ENCODE results near the gene DHX57. TPM values are rescaled to one million over a fixed set of nuclear protein-coding genes. Genes with fewer than 3 reads are reported as not detected.

The DHX57 gene, protein sequence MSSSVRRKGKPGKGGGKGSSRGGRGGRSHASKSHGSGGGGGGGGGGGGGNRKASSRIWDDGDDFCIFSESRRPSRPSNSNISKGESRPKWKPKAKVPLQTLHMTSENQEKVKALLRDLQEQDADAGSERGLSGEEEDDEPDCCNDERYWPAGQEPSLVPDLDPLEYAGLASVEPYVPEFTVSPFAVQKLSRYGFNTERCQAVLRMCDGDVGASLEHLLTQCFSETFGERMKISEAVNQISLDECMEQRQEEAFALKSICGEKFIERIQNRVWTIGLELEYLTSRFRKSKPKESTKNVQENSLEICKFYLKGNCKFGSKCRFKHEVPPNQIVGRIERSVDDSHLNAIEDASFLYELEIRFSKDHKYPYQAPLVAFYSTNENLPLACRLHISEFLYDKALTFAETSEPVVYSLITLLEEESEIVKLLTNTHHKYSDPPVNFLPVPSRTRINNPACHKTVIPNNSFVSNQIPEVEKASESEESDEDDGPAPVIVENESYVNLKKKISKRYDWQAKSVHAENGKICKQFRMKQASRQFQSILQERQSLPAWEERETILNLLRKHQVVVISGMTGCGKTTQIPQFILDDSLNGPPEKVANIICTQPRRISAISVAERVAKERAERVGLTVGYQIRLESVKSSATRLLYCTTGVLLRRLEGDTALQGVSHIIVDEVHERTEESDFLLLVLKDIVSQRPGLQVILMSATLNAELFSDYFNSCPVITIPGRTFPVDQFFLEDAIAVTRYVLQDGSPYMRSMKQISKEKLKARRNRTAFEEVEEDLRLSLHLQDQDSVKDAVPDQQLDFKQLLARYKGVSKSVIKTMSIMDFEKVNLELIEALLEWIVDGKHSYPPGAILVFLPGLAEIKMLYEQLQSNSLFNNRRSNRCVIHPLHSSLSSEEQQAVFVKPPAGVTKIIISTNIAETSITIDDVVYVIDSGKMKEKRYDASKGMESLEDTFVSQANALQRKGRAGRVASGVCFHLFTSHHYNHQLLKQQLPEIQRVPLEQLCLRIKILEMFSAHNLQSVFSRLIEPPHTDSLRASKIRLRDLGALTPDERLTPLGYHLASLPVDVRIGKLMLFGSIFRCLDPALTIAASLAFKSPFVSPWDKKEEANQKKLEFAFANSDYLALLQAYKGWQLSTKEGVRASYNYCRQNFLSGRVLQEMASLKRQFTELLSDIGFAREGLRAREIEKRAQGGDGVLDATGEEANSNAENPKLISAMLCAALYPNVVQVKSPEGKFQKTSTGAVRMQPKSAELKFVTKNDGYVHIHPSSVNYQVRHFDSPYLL (N-terminal part only)
- 20.3 TPM for total RNA-seq

DNA sequence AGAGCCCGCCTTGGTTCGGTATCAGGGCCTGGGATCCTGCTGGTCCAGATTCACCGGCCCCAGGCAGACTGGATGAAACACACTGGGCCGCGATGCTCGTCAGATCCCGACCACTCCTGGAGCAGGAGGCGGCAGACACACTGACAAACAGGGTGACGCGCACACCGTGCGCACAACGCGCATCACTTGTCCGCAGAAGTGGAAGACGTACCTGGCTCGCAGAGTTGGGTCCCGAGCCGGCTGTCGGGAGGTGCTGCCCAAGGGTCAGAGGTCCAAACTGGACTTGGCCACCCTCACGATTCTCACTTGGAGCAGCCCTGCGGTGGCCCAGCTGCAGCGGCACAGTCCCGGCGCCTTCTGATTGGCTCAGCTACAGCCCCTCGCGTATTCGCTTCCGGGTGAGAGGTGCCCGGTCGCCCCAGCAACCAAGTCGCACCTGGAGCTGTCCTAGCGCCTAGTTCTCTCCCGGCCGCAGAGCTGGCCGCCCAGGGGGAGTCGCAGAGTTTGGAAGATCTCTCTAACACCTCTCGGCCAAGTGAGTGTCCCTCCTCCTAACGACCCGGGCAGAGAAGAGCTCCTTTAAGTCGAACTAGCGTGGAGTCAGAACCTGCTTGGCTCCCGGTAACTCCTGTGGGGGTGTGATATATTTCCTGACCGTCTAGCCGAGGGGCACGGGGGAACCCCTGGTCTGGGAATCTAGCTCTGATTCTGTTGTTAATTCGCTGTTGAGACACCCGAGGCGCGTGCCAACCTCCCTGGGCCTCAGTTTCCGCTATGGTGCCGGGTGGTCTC lies at the start of gene DHX57, which contains the start of gene MORN2:
Gene DHX57 (minus strand): TSS at position 359 of the 792 bp plus-strand sequence. CDS start 7,529 bp downstream, outside the sequence.
Gene MORN2 (plus strand): TSS at position 401 of the 792 bp plus-strand sequence.
- DNase-seq, result peak; percentile 66

DNA sequence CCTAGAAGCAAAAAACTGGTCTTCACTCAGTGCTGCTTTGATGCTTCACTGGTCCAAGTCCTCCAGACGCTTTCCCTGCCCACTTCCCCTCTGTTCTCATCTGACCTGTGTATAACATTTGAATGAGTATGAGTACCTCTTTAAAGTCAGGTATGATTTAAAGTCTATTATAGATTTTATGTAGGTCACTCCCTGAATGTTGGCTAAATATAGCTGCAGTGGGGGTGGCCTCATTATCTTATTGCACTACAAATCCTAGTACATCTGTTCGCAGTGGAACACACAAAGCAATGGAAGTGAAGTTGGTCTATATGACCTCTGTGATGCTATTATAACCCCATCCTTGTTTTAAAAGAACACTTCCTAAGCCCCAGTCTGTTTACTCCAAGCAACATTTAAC lies 47.2 kb upstream of the DHX57 start:
- no peak for DNase-seq

DNA sequence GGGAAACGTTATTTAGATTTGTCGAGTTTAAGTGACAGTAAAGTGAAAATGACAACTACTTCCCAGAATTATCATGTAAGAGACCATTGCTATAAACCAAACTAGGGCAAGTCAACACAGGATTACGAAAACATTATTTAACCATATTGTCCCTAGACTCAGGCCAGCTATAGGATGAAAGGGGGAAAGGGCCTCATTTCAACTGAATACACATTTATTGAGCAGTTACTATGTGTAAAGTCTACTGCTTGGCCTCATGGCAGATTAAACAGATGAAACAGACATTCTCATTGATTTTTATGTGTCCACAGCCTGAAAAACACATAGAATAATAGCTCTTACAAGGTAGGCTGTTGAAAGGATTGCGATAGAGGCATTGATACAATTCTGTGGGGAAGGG lies 46.7 kb upstream of the DHX57 start:
- no peak for DNase-seq

DNA sequence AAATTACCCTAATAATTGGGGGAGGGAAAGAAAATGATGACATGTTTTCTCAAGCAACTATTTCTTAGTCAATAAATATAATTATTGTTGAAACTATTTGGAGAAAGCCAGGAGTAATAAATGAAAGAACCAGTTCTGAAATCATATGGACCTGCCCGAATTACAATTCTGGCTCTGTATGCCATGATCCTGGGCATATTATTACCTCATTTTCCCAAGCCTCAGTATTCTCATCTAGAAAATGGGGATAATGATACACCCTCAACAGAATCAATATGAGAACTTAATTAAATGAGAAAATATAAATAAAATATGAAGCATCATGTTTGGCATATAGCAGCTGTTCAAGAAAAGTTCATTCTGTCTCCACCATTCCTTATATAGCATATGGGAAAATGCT lies 36.9 kb upstream of the DHX57 start:
- no peak for DNase-seq

DNA sequence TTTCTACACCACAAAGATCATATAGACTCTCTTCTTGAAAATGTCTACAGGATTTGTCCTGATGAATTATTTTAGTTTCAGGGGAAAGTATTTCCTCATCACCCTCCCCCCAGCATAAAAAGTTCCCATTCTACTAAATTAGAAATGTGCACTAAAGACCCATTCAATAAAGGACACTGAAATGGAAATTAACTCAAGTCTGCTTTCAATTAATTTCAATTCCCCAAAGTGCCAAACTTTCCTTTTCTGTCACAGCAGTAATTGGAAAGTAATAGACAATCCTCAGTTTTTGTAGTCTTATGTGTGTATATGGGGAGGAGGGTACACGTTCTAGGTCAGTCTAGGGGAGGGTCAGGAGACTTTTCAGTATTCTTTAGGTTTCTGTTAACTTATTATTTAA lies 35.5 kb upstream of the DHX57 start:
- no peak for DNase-seq

DNA sequence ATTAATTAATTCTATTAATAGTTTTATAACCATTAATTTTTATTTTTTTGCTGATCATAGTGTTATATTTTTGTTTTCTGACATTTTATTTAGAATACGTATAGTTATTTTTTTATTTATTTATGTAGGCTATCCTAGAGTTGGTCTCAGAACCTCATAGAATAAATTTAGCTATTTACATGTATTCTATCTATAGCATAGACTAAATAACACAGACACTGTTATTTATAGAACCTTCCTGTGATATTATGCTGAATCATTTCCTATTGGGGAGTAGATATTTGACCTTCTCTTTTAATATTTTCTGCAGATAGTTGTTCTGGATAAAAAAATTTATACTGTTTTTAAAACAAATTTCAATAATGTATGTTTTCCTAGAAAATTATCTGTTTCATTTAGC lies 34.1 kb upstream of the DHX57 start:
- no peak for DNase-seq

DNA sequence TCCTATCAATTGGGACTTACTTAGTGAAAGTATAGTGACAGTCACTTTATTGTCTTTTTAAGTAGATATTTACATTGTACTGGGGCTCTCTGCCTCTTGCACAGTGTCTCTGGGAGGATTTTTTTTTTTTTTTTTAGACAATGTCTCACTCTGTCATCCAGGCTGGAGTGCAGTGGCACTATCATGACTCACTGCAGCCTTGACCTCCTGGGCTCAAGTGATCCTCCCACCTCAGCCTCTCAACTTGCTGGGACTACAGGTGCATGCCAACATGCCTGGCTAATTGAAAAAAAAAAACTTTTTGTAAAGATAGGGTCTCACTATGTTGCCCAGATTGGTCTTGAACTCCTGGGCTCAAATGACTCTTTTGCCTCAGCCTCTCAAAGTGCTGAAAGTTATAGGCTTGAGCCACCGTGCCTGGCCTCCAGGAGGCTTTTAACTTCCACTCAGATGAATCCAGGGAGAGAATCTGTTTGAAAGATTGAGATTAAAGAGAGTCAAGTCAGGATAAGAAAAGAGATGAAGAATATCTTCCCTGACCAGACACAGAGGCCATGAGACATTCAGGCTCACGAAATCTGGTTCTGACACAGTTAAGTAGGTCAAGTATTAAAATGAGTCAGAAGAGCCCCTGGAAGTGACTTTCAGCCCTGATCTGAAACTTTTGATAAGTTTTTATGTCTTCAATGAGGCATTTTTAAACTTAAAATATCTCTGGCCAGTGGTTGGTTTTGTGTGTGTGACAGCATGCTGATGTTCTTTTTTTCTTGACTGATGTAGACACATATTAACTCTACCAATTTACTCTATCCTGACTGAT lies 32.2 kb upstream of the DHX57 start:
- DNase-seq, result no peak

DNA sequence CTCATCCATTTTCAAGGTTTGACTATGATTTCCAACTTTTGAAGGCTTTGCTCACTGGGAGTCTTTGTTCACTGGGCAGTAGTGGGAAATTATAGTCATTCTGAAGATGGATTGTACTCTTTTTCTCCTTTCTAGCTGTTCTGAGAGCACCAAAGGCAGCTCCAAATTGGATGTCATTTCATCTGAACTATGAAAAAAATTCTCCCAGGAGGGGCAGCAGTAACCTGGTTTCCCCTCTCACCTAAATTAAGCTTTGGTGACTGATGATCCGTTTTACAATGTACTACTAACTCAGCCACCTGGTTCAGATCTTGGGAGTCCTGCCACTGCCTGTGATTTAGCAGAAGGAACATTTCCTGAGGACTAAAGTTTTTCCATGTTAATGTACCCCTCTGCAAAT lies 31.5 kb upstream of the DHX57 start:
- DNase-seq, result no peak

DNA sequence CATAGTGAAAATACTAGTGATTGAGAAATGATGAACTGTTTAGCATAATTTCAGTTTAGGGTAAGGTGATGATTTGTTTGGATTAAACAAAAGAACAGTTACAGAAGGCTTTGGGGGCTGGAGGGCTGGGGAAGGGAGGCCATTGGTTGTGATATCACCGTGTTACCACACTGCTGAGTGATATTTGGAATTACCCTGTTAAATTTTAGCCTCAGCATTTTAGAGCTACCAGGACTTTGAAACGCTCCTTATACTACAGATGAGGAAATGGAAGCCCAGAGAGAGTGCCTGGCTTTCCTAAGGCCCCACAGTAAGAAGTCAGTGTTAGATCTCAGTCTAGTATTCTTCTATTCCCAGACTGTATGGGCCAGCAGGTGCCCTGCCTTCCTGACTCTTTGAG lies 29.5 kb upstream of the DHX57 start:
- DNase-seq, result no peak

DNA sequence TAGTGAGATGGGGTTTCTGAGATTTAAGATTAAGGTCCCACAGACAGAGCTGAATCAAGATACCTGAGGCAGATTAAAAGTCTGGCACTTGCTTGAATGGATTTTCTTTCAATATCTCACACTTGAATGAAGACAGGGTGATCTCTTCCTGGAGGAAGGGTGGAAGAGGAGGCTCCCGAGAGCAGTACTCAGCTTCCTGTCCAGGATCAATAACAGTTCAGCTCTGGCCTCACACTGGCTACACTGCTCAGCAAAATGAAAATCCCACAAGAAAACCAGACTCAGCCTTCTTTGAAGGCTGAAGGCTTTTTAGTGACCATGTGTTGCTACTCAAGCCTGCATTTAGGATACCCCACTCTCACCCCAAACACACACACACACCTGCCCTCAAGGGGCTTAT lies 25.0 kb upstream of the DHX57 start:
- no peak for DNase-seq

DNA sequence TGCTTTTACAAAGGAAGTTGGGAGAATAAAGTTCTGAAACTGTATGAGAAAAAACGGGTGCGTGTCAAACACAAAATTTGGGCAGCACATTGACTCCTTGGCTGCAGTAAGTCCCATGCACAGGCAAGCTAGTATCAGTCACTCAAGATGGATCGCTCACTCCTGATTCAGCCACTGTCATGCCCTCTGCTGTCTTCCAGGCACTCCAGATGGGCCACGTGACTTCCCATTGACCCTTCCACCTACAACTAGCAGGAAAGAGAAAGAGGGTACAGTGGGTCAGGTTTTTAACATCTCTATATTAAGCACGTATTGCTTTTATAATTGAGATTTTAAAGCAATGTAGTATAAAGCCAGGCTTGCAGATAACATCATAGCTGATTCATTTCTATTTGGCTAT lies 22.5 kb upstream of the DHX57 start:
- DNase-seq, result no peak

DNA sequence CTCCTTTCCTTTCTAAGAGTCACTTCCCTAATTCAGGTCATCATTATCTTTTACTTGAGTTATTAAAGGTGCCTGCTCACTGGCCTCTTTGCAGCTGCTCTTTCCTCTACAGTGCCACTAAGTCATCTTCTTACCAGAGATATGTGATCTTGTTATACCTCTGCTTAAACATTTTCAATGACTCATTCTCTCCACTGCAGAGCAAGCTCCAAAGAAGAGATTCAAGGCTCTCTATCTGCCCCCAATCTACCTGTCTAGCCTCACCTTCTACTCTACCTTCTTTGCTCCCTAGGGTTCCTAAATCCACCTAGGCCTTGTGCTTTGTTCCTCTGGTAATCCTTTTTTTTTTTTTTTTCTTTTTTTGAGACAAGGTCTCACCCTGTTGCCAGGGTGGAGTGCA lies 17.1 kb upstream of the DHX57 start:
- no peak for DNase-seq

DNA sequence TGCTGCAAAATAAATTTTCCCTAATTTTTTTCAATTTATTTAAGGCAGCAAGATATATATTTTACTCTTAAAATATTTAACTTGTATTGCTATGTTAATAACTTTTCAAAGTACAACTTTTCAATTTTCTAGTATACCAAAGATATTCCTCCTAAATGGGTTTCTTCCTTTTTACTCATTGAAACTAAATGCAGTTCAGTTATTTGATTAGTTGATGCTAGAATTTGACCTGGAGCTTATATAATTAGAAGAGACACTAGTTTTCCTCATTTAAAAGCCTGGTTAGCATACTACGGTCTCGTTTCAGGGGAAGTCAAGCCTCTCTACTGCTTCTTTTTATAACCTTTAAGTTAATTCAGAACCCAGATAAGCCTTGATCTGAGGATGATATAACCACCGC lies 13.8 kb upstream of the DHX57 start, which contains the start of gene ARHGEF33:
Gene ARHGEF33 (plus strand): TSS at position 301 of the 400 bp plus-strand sequence. CDS start 29,573 bp downstream, outside the sequence.
- DNase-seq, result no peak

DNA sequence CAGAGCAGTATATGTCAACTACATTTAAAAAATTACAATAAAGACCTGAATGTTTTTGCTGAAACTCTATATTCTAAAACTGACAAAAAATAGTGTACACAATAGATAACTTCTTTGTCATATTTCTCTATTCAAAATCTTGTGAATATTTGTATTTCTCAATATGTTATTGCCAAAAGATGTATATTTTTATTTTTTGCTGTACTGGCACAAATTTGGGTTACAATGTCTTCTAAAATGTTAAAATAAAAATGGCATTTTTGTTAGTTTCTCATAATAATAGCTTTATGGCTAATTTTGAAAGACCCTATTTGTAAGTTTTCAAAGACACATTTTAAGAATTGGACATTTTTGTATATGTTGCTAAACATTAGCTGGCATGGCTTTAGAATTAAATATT lies 13.3 kb upstream of the DHX57 start:
- DNase-seq, result no peak

DNA sequence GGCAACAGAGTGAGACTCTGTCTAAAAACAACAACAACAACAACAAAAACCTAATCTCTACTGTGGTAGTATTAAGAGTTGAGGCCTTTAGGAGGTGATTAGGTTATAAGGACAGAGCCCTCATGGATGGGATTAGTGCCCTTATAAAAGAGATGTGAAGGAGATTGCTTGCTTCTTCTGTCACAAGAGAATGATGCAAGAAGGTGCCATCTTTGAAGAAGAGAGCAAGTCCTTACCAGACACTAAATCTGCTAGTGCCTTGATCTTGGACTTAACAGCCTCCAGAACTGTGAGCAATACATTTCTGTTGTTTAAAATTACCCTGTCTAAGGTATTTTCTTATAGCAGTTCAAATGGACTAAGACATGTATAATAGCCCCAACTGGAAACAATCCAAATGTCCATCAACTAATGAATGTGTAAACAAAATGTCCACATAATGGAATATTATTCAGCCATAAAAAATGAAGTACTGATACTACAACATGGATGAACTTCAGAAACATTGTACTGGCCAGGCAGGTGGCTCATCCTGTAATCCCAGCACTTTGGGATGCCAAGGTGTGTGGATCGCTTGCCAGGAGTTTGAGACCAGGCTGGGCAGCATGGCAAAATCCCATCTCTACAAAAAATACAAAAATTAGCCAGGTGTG lies 12.3 kb upstream of the DHX57 start:
- no peak for DNase-seq

DNA sequence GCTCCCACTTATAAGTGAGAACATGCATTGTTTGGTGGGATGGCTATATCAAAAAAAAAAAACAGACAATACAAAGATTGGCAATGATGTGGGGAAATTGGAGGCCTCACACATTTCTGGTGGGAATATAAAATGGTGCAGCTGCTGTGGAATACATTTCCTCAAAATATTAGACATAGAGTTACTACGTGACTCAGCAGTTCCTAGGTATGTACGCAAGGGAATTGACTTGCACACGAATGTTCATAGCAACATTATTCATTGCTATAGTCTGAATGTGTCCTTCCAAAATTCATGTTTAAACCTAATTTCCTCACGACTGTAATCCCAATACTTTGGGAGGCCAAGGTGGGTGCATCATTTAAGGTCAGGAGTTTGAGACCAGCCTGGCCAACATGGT lies 11.6 kb upstream of the DHX57 start:
- DNase-seq, result no peak

DNA sequence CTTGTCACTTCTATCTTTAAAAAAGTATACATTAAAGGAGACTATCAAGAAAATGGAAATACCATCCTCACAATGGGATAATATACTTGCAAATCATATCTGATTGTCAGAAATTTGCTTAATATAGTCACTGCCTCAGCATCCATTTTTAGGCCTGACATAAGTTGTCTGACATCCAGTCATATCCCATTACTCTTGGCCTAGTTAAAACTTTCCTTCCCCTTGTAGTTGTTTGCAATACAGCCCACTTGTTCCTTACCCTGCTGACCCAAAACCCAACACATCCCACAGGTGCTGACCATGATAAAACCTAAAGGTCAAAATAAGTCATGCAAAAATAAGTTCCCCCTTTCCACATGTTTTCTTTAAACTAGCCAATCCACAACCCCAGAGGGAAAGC lies 10.3 kb upstream of the DHX57 start:
- no peak for DNase-seq

DNA sequence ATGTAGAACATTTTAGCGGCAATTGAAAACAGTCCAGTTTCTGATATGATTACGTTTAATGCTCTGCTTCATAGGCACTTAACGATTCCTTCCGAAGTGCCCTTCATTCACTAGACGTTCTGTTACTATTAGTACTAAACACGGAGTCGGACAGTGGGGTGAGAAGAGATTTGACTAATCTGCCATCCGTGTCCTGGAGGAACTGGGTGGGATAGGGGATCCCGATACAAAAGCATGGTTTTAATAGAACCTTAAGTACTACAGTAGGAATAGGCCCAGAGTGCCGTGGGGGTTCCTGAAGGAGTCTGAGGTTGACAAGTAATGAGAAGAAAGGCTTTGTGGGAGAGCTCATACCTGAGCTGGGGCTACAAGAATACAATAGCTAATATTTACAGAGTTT lies 673 bp upstream of the DHX57 start:
- no peak for DNase-seq

DNA sequence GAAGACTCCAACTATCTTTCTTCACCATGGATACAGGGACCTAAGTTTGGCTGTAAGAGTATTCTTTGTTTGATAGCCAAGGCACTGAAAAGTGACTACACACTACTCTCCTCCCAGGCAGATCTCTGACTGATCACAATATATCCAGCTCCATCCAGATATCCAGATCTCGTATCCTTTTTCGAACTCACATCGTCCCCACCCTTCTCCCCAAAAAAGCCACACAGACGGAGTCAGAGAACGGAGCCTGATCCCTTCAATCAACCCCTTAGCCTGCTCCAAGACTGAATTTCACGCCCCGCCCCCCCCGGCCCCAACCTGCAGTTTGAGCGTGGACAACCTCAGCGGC lies 533 bp downstream of the DHX57 start:
- no peak for DNase-seq

DNA sequence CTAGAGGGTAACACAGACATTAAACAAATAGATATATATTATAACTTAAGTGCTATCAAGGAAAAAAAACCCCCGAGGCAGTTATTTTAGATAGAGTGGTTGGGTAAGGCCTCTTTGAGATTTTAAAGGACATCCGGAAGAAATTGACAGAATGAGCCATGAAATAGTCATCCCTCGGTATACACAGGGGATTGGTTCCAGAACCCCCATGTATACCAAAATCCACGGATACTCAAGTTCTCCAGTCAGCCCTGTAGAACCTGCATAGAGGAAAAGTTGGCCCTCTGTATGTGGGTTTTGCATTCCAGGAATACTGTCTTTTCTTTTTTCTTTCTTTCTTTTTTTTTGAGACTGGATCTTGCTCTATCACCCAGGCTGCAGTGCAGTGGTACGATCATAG lies 2.0 kb downstream of the DHX57 start:
- DNase-seq, result no peak

Data from skin of body (tissue), 2 donors.